SH-SY5Y (cell line): ENCODE data around the gene TAF8.

Experiments
- GATA2 ChIP-seq: IDR thresholded peaks from 2 replicates; pipeline ENCODE4 v1.6.1; 2011; ENCODE audit warnings: mild to moderate bottlenecking, low read depth, low read length
- GATA3 ChIP-seq: IDR thresholded peaks from 2 replicates; pipeline ENCODE4 v1.6.1; 2011; ENCODE audit warnings: low read depth, mild to moderate bottlenecking, low read length, moderate library complexity

DNA sequence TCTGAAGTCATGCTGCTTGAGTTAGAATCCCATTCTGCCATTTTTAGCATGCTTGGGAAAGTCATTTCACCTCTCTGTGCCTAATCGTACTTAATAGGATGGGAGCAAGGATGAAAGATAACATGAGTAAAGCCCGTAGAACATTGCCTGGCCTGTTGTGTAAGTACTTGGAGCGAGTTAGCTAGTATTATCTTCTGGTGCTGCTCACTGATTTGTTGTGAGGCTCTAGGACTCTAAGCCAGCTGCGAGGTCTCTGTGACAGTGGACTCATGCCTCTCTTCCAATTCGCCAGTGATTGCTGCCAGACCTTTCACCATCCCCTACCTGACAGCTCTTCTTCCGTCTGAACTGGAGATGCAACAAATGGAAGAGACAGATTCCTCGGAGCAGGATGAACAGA, 17.8 kb downstream of the TAF8 start:
- TF ChIP-seq GATA3, result no peak
- TF ChIP-seq GATA2, result no peak
